Measurements from ENCODE around the gene CPXM1.

DNA sequence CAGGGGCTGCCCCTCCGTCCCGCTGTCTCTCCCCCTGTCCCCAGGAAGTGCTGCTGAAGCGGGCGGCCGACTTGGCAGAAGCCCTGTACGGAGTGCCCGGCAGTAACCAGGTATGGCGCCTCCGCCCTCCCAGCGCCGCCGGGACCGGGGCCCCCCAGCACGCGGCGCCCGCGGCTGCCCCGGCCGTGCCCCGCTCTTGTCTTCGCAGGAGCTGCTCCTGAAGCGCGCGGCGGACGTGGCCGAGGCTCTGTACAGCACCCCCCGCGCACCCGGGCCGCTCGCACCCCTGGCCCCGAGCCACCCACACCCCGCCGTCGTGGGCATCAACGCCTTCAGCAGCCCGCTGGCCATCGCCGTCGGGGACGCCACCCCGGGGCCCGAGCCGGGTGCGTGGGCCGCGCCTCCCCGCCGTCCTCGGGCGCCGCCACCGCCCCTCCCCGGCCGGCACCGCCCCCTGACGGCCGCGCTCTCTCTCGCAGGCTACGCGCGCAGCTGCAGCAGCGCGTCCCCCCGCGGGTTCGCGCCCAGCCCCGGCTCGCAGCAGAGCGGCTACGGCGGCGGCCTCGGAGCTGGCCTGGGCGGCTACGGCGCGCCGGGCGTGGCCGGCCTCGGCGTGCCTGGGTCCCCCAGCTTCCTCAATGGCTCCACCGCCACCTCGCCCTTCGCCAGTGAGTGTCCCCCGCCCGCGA lies 48.4 kb downstream of the CPXM1 start:
- TF ChIP-seq, protein P1, sequence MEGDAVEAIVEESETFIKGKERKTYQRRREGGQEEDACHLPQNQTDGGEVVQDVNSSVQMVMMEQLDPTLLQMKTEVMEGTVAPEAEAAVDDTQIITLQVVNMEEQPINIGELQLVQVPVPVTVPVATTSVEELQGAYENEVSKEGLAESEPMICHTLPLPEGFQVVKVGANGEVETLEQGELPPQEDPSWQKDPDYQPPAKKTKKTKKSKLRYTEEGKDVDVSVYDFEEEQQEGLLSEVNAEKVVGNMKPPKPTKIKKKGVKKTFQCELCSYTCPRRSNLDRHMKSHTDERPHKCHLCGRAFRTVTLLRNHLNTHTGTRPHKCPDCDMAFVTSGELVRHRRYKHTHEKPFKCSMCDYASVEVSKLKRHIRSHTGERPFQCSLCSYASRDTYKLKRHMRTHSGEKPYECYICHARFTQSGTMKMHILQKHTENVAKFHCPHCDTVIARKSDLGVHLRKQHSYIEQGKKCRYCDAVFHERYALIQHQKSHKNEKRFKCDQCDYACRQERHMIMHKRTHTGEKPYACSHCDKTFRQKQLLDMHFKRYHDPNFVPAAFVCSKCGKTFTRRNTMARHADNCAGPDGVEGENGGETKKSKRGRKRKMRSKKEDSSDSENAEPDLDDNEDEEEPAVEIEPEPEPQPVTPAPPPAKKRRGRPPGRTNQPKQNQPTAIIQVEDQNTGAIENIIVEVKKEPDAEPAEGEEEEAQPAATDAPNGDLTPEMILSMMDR (IDR thresholded peaks at IDR 0.05) = no peak
- TF ChIP-seq POLR2A (IDR thresholded peaks at IDR 0.05) = no peak

All from vagina (tissue), 2 donors.